HepG2 (cell line): ENCODE data around the gene ITSN2. TPM values are rescaled to one million over a fixed set of nuclear protein-coding genes. Genes with fewer than 3 reads are reported as not detected.

Source experiments
- ATAC-seq: fragments of 200-7000 bp; cut with Tn5 transposase; 3 replicates; pipeline ENCODE4 v1.9.1; 2020; ENCODE audit warnings: mild to moderate bottlenecking, moderate library complexity
- BruUV-seq: library from RNA; stranded (reverse); fragments of 400-500 nt; replicated peaks from 2 replicates; lab custom pipeline; 2021; lab: Mats Ljungman, UMichigan
- CTCF ChIA-PET: fragments of 300-600 bp; formaldehyde crosslinking; extraction: SDS; loops from one replicate; lab custom pipeline; 2021; ENCODE audit warnings: low total read pairs, inconsistent platforms, low intra/inter-chr PET ratio; lab: Yijun Ruan, JAX
- POLR2A ChIA-PET: fragments of 350-600 bp; sonication (Branson Sonifier 250); formaldehyde crosslinking; loops from one replicate; lab custom pipeline; 2020; ENCODE audit warnings: antibody characterized with exemption, inconsistent platforms; lab: Yijun Ruan, JAX
- DNase-seq: peaks from one replicate; pipeline ENCODE4 v3.0.0-alpha.2; 2015; ENCODE audit warnings: low spot score
- FAIRE-seq: peaks from 3 replicates; lab custom pipeline; 2011; peaks lifted over from hg19 to GRCh38; lab: Jason Lieb, UNC
- H2AFZ ChIP-seq: one replicate; pipeline ENCODE4 v1.6.1; 2011; ENCODE audit warnings: low read length, inconsistent platforms
- H3K27ac ChIP-seq: fragments of 300-600 bp; 3 replicates; pipeline ENCODE4 v1.8.0; 2011; ENCODE audit warnings: mixed run types, mild to moderate bottlenecking, mixed read lengths, low read length, inconsistent platforms; ENCODE audit not compliant: insufficient read depth; ENCODE audit errors: extremely low read length
- H3K27me3 ChIP-seq, 2 experiments: fragments of 200-600 bp in 1 of 2; 2 replicates in 1 of 2; 3 replicates in 1 of 2; pipeline versions ENCODE4 v1.6.0 to v1.8.0; 2011; ENCODE audit warnings: low read length in 2 of 2, mild to moderate bottlenecking in 2 of 2, moderate library complexity in 2 of 2, inconsistent platforms in 1 of 2; ENCODE audit not compliant: insufficient read depth in 2 of 2, control insufficient read depth in 1 of 2
- H3K36me3 ChIP-seq, 2 experiments: fragments of 200-600 bp in 1 of 2; replicated peaks in 1 of 2; 2 replicates in 1 of 2; 3 replicates in 1 of 2; pipeline versions ENCODE4 v1.5.1 to v1.8.0; 2011; ENCODE audit warnings: low read length in 2 of 2, inconsistent platforms in 1 of 2; ENCODE audit not compliant: insufficient read depth in 2 of 2, control insufficient read depth in 1 of 2
- H3K4me1 ChIP-seq: 2 replicates; pipeline ENCODE4 v1.5.1; 2012; ENCODE audit warnings: low read length, inconsistent platforms; ENCODE audit not compliant: insufficient read depth
- H3K4me2 ChIP-seq: 2 replicates; pipeline ENCODE4 v1.6.0; 2011; ENCODE audit warnings: low read depth, low read length, inconsistent platforms
- H3K4me3 ChIP-seq, 3 experiments: fragments of 200-600 bp in 1 of 3; sonication (generic), shearing (Covaris generic) in 1 of 3; replicated peaks in 1 of 3; 2 replicates each; pipeline ENCODE4 v1.5.1; 2011 to 2016; ENCODE audit warnings: low read length in 3 of 3, inconsistent platforms in 2 of 3, low read depth in 2 of 3, mild to moderate bottlenecking in 2 of 3, control low read depth in 1 of 3, mixed read lengths in 1 of 3; ENCODE audit not compliant: insufficient read depth in 1 of 3
- H3K79me2 ChIP-seq: one replicate; pipeline ENCODE4 v1.6.1; 2011; ENCODE audit warnings: low read length, inconsistent platforms; ENCODE audit not compliant: insufficient read depth
- H3K9ac ChIP-seq: 2 replicates; pipeline ENCODE4 v1.6.0; 2011; ENCODE audit warnings: mild to moderate bottlenecking, low read depth, low read length, inconsistent platforms; ENCODE audit not compliant: insufficient read depth
- H3K9me3 ChIP-seq: 2 replicates; pipeline ENCODE4 v1.5.1; 2012; ENCODE audit warnings: mild to moderate bottlenecking, low read length
- H4K20me1 ChIP-seq: 2 replicates; pipeline ENCODE4 v1.6.0; 2011; ENCODE audit warnings: inconsistent platforms, mild to moderate bottlenecking, low read length, moderate library complexity; ENCODE audit not compliant: insufficient read depth
- CEBPB ChIP-seq: IDR thresholded peaks from 2 replicates; pipeline ENCODE4 v1.6.1; 2011; ENCODE audit warnings: low read depth, low read length, improper control_type of control experiment, borderline replicate concordance
- CEBPG ChIP-seq: IDR thresholded peaks from 2 replicates; pipeline ENCODE4 v1.6.1; 2016
- GMEB2 ChIP-seq: IDR thresholded peaks from 2 replicates; pipeline ENCODE4 v1.6.1; 2016; ENCODE audit warnings: missing biosample characterization, missing genetic modification reagents, low read depth
- RORA ChIP-seq: sonication (generic); formaldehyde crosslinking; IDR thresholded peaks from 2 replicates; pipeline ENCODE4 v1.5.0; 2020; ENCODE audit warnings: mild to moderate bottlenecking, missing genetic modification reagents, moderate library complexity
- SPEN ChIP-seq: sonication (generic); formaldehyde crosslinking; IDR thresholded peaks from 2 replicates; pipeline ENCODE4 v1.5.1; 2020; ENCODE audit warnings: low read depth, mild to moderate bottlenecking, missing genetic modification reagents
- TOE1 ChIP-seq: sonication (generic); formaldehyde crosslinking; IDR thresholded peaks from 2 replicates; pipeline ENCODE4 v1.4.0; 2020; ENCODE audit warnings: mild to moderate bottlenecking, missing genetic modification reagents
- ZBTB33 ChIP-seq: sonication (generic); formaldehyde crosslinking; IDR thresholded peaks from 2 replicates; pipeline ENCODE4 v1.4.0; 2020; ENCODE audit warnings: missing genetic modification reagents
- ZMAT3 ChIP-seq: sonication (generic); formaldehyde crosslinking; conservative IDR thresholded peaks from 2 replicates; pipeline ENCODE4 v1.7.0; 2021; ENCODE audit warnings: missing genetic modification reagents
- ZNF30 ChIP-seq: sonication (generic); formaldehyde crosslinking; IDR thresholded peaks from 2 replicates; pipeline ENCODE4 v1.5.0; 2020; ENCODE audit warnings: mild to moderate bottlenecking, missing genetic modification reagents
- ZNF552 ChIP-seq: sonication (generic); formaldehyde crosslinking; IDR thresholded peaks from 2 replicates; pipeline ENCODE4 v1.9.0; 2022; ENCODE audit warnings: missing genetic modification reagents, mild to moderate bottlenecking, borderline replicate concordance
- whole genome bisulfite sequencing: methylation state at CpG from one replicate; pipeline ENCODE4 v1.1.6; 2017; ENCODE audit warnings: low lambda C conversion rate; 5-methylcytosine and 5-hydroxymethylcytosine counted together
- in situ Hi-C: cut with HindIII; loops from 2 replicates; pipeline ENCODE4 v1.10.0; 2017; ENCODE audit warnings: low pct_unique_long_range_greater_than_20kb; ENCODE audit not compliant: extremely low pct_ligation_motif_present
- intact Hi-C: fragments of 100-400 bp; cut with micrococcal nuclease; formaldehyde crosslinking; loops from one replicate; pipeline ENCODE4 v1.10.0; 2022; ENCODE audit not compliant: unreplicated experiment
- polyA plus RNA-seq, 8 experiments: library from polyadenylated mRNA; depleted of rRNA in 3 of 8; stranded (reverse) in 7 of 8; unstranded in 1 of 8; fragments of >200 nt; fragmentation: Illumina TruSeq in 4 of 8; extraction: Trizol in 4 of 8; gene quantifications; 2 replicates each; pipeline versions ENCODE4 v1.2.1 to v1.2.3, GENCODE V29; 2011 to 2016; ENCODE audit warnings: low read depth in 4 of 8, missing spikeins in 1 of 8, mixed read lengths in 1 of 8; ENCODE audit not compliant: insufficient read depth in 1 of 8
- total RNA-seq, 5 experiments: library from RNA; depleted of rRNA; stranded (reverse); fragments of >200 nt; fragmentation: Illumina TruSeq; extraction: Trizol; gene quantifications; 2 replicates each; pipeline ENCODE4 v1.2.3, GENCODE V29; 2016; ENCODE audit warnings: low read depth in 1 of 5

Gene ITSN2
- total and polyA plus RNA-seq, 2 of the 13 experiments (the other 11 are each of a cell fraction or from before 2014, with no cell fraction given) = 26.0 to 26.6 TPM

- no peaks in the 10 kb centered on the region for H3K36me3 ChIP-seq
- no peaks in the 10 kb centered on the region for H3K9me3 ChIP-seq
- CTCF ChIA-PET = no interaction called here
- intact Hi-C loops (no loop called here), in situ Hi-C loops (no loop called here)
- no peak overlapping the region for H3K4me2 ChIP-seq
- H3K9ac ChIP-seq = no peak overlapping the region
- H2AFZ ChIP-seq = no peak overlapping the region
- TF ChIP-seq GMEB2 (CRISPR knock-in tag) (no peak), CEBPG (CRISPR knock-in tag) (no peak), ZNF30 (CRISPR knock-in tag) (no peak), TOE1 (CRISPR knock-in tag) (no peak), ZMAT3 (CRISPR knock-in tag) (no peak), CEBPB (peak; percentile 43; the same call in 1 of the 2 replicates)
- H4K20me1 ChIP-seq = peaks cover 5% of the 10 kb centered on the region
- H3K4me1 ChIP-seq = peaks cover 31% of the 10 kb centered on the region
- FAIRE-seq (no peak), DNase-seq (no peak), ATAC-seq (no peak)
- 89% methylated on average over 4 of the region's 4 CpGs for WGBS
- no peaks in the 10 kb centered on the region for H3K27me3 ChIP-seq
- H3K4me3 ChIP-seq = no peak overlapping the region
- peaks cover 12% of the 10 kb centered on the region for H3K79me2 ChIP-seq
- POLR2A ChIA-PET = no interaction called here
- no TSS peak for BruUV-seq
- no peak overlapping the region for H3K27ac ChIP-seq
Observed at GRCh38 chr2:24336811-24337210, 23.5 kb downstream of the ITSN2 start.

- FAIRE-seq (no peak), ATAC-seq (no peak), DNase-seq (peak; percentile 22)
- intact Hi-C loops = no loop called here
- Histone ChIP-seq H3K79me2 (peaks cover 9% of the 10 kb centered on the region), H3K9ac (no peak overlapping the region), H2AFZ (no peak overlapping the region), H3K4me1 (peaks cover 19% of the 10 kb centered on the region), H3K4me3 (no peak overlapping the region), H3K27ac (no peak overlapping the region), H3K4me2 (no peak overlapping the region), H3K36me3 (no peaks in the 10 kb centered on the region), H4K20me1 (peaks cover 5% of the 10 kb centered on the region), H3K27me3 (no peaks in the 10 kb centered on the region), H3K9me3 (no peaks in the 10 kb centered on the region)
- POLR2A ChIA-PET = no interaction called here
- CTCF ChIA-PET = no interaction called here
- TF ChIP-seq ZBTB33 (peak; percentile 62; the same call in 1 of the 2 replicates), RORA (no peak), ZNF552 (CRISPR knock-in tag) (no peak), SPEN (no peak)
- in situ Hi-C loops = no loop called here
- WGBS = 70% methylated on average over 9 of the region's 9 CpGs
- BruUV-seq = no TSS peak
Observed at GRCh38 chr2:24334245-24334633, 26.1 kb downstream of the ITSN2 start.
